HepG2 (cell line): ENCODE results near the gene ARMCX5. TPM values are rescaled to one million over a fixed set of nuclear protein-coding genes. Genes with fewer than 3 reads are reported as not detected.

Experiments
- AKAP8 ChIP-seq: sonication (generic); formaldehyde crosslinking; IDR thresholded peaks from 2 replicates; pipeline ENCODE4 v1.5.1; 2020; ENCODE audit warnings: mild to moderate bottlenecking, missing genetic modification reagents
- ATF1 ChIP-seq: IDR thresholded peaks from 2 replicates; pipeline ENCODE4 v1.6.1; 2016; ENCODE audit warnings: mild to moderate bottlenecking, control low read depth
- CBFB ChIP-seq: sonication (generic); formaldehyde crosslinking; IDR thresholded peaks from 2 replicates; pipeline ENCODE4 v1.4.0; 2020; ENCODE audit warnings: missing genetic modification reagents
- ETV6 ChIP-seq: sonication (generic); formaldehyde crosslinking; conservative IDR thresholded peaks from 2 replicates; pipeline ENCODE4 v1.4.0; 2020; ENCODE audit warnings: missing genetic modification reagents
- GATA4 ChIP-seq: sonication (generic); IDR thresholded peaks from 2 replicates; pipeline ENCODE4 v1.6.1; 2016; ENCODE audit warnings: antibody characterized with exemption, low read depth, borderline replicate concordance
- NFIB ChIP-seq: sonication (generic); formaldehyde crosslinking; IDR thresholded peaks from 2 replicates; pipeline ENCODE4 v1.9.0; 2021; ENCODE audit warnings: missing genetic modification reagents, mild to moderate bottlenecking, borderline replicate concordance
- NPAS2 ChIP-seq: sonication (generic); formaldehyde crosslinking; IDR thresholded peaks from 2 replicates; pipeline ENCODE4 v1.8.0; 2022; ENCODE audit warnings: mild to moderate bottlenecking, missing genetic modification reagents, borderline replicate concordance
- RNF2 ChIP-seq: fragments of 450-650 bp; conservative IDR thresholded peaks from 2 replicates; pipeline ENCODE4 v1.6.1; 2016; ENCODE audit warnings: low read depth
- SMAD3 ChIP-seq: sonication (generic); formaldehyde crosslinking; IDR thresholded peaks from 2 replicates; pipeline ENCODE4 v1.4.0; 2020; ENCODE audit warnings: missing genetic modification reagents
- SYNCRIP ChIP-seq: fragments of 200-400 bp; formaldehyde crosslinking; IDR thresholded peaks from 2 replicates; pipeline ENCODE4 v1.6.1; 2018; ENCODE audit warnings: mild to moderate bottlenecking, low read depth, low read length; ENCODE audit not compliant: insufficient read depth
- TCF7L2 ChIP-seq: IDR thresholded peaks from 2 replicates; pipeline ENCODE4 v1.6.1; 2011; ENCODE audit warnings: mild to moderate bottlenecking, low read depth, low read length, moderate library complexity
- ZFP36 ChIP-seq: fragments of 150-350 bp; IDR thresholded peaks from 2 replicates; pipeline ENCODE4 v1.6.1; 2018; ENCODE audit warnings: borderline replicate concordance, low read length, low read depth; ENCODE audit not compliant: partially characterized antibody
- ZNF160 ChIP-seq: sonication (generic); formaldehyde crosslinking; IDR thresholded peaks from 2 replicates; pipeline ENCODE4 v1.8.0; 2022; ENCODE audit warnings: mild to moderate bottlenecking, inconsistent platforms, missing genetic modification reagents
- ZNF543 ChIP-seq: sonication (generic); formaldehyde crosslinking; IDR thresholded peaks from 2 replicates; pipeline ENCODE4 v1.4.0; 2020; ENCODE audit warnings: mild to moderate bottlenecking, missing genetic modification reagents
- ZNF564 ChIP-seq: sonication (generic); formaldehyde crosslinking; IDR thresholded peaks from 2 replicates; pipeline ENCODE4 v1.8.1; 2023; ENCODE audit warnings: mild to moderate bottlenecking, missing genetic modification reagents
- ZNF567 ChIP-seq: sonication (generic); formaldehyde crosslinking; IDR thresholded peaks from 2 replicates; pipeline ENCODE4 v1.8.1; 2023; ENCODE audit warnings: mild to moderate bottlenecking, missing genetic modification reagents, borderline replicate concordance
- ZNF724P ChIP-seq: sonication (generic); formaldehyde crosslinking; IDR thresholded peaks from 2 replicates; pipeline ENCODE4 v1.8.0; 2022; ENCODE audit warnings: missing genetic modification reagents, borderline replicate concordance
- ZNF766 ChIP-seq: sonication (generic); formaldehyde crosslinking; IDR thresholded peaks from 2 replicates; pipeline ENCODE4 v1.5.0; 2020; ENCODE audit warnings: missing genetic modification reagents, borderline replicate concordance
- polyA plus RNA-seq, 8 experiments: library from polyadenylated mRNA; depleted of rRNA in 3 of 8; stranded (reverse) in 7 of 8; unstranded in 1 of 8; fragments of >200 nt; fragmentation: Illumina TruSeq in 4 of 8; extraction: Trizol in 4 of 8; gene quantifications; 2 replicates each; pipeline versions ENCODE4 v1.2.1 to v1.2.3, GENCODE V29; 2011 to 2016; ENCODE audit warnings: low read depth in 4 of 8, missing spikeins in 1 of 8, mixed read lengths in 1 of 8; ENCODE audit not compliant: insufficient read depth in 1 of 8
- total RNA-seq, 5 experiments: library from RNA; depleted of rRNA; stranded (reverse); fragments of >200 nt; fragmentation: Illumina TruSeq; extraction: Trizol; gene quantifications; 2 replicates each; pipeline ENCODE4 v1.2.3, GENCODE V29; 2016; ENCODE audit warnings: low read depth in 1 of 5
- TF ChIP-seq, protein P1 (sequence below): sonication (generic); formaldehyde crosslinking; IDR thresholded peaks from 2 replicates; pipeline ENCODE4 v1.5.1; 2020; ENCODE audit warnings: mild to moderate bottlenecking, missing genetic modification reagents, borderline replicate concordance
- TF ChIP-seq, protein P2 (sequence below): sonication (generic); formaldehyde crosslinking; IDR thresholded peaks from 2 replicates; pipeline ENCODE4 v1.5.0; 2020; ENCODE audit warnings: mild to moderate bottlenecking, missing genetic modification reagents
- TF ChIP-seq, protein P3 (sequence below): sonication (generic); formaldehyde crosslinking; IDR thresholded peaks from 2 replicates; pipeline ENCODE4 v1.4.0; 2020; ENCODE audit warnings: low read depth, mild to moderate bottlenecking, missing genetic modification reagents
- TF ChIP-seq, protein P4 (sequence below): IDR thresholded peaks from 2 replicates; pipeline ENCODE4 v1.6.1; 2016

Gene ARMCX5
- total and polyA plus RNA-seq, 2 of the 13 experiments (the other 11 are each of a cell fraction or from before 2014, with no cell fraction given) = 9.1 to 14.2 TPM

DNA sequence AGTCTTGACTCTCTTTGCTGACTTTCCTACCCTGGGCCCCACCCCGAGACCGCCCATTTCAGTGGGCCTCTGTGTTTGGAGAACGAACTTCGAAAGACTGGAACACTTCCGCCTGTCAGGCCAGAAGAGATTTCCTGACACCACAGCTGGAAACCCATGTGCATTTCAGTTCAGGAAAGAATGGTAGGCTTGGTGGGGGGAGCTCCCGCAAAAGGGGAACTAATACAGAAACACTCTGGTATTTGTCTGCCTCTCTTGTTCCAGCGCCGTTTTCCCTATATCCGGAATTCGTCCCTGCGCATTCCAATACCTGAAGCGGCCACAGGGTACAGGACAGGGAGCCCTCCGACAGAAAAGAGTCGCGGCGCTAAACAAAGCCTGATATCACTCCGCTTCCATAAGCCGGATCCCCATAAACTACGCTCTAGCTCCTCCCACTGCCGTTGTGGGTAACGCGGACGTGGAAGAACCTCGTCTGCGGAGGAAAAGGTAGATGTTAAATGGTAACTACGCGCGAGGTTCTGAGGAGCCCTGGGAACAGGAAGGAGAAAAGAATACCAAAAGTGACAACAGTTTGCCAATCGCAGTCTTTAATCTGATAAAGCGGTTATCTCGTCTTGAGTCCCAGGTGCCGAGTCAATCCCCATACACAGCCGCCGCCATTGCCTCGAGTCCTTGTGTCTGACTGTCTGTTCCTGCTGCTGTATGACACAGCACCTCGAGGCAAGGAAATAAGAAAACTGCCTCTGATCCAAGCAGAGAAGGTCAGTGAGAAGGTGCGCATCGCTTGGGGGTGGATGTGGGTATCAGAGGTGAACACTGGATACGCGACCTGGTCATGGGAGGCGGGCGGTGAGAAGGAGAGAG, at the start of gene ARMCX5 (continued):
- TF ChIP-seq, protein P1, sequence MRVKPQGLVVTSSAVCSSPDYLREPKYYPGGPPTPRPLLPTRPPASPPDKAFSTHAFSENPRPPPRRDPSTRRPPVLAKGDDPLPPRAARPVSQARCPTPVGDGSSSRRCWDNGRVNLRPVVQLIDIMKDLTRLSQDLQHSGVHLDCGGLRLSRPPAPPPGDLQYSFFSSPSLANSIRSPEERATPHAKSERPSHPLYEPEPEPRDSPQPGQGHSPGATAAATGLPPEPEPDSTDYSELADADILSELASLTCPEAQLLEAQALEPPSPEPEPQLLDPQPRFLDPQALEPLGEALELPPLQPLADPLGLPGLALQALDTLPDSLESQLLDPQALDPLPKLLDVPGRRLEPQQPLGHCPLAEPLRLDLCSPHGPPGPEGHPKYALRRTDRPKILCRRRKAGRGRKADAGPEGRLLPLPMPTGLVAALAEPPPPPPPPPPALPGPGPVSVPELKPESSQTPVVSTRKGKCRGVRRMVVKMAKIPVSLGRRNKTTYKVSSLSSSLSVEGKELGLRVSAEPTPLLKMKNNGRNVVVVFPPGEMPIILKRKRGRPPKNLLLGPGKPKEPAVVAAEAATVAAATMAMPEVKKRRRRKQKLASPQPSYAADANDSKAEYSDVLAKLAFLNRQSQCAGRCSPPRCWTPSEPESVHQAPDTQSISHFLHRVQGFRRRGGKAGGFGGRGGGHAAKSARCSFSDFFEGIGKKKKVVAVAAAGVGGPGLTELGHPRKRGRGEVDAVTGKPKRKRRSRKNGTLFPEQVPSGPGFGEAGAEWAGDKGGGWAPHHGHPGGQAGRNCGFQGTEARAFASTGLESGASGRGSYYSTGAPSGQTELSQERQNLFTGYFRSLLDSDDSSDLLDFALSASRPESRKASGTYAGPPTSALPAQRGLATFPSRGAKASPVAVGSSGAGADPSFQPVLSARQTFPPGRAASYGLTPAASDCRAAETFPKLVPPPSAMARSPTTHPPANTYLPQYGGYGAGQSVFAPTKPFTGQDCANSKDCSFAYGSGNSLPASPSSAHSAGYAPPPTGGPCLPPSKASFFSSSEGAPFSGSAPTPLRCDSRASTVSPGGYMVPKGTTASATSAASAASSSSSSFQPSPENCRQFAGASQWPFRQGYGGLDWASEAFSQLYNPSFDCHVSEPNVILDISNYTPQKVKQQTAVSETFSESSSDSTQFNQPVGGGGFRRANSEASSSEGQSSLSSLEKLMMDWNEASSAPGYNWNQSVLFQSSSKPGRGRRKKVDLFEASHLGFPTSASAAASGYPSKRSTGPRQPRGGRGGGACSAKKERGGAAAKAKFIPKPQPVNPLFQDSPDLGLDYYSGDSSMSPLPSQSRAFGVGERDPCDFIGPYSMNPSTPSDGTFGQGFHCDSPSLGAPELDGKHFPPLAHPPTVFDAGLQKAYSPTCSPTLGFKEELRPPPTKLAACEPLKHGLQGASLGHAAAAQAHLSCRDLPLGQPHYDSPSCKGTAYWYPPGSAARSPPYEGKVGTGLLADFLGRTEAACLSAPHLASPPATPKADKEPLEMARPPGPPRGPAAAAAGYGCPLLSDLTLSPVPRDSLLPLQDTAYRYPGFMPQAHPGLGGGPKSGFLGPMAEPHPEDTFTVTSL (CRISPR knock-in tag) = no peak; the same call in 1 of the 2 replicates
- TF ChIP-seq SYNCRIP (no peak), ZNF543 (CRISPR knock-in tag) (no peak), ZFP36 (no peak), ATF1 (CRISPR knock-in tag) (peak; percentile 48; the same call in 1 of the 2 replicates), ZNF567 (CRISPR knock-in tag) (no peak), ZNF564 (CRISPR knock-in tag) (no peak), CBFB (CRISPR knock-in tag) (no peak), AKAP8 (CRISPR knock-in tag) (no peak), GATA4 (no peak), NFIB (CRISPR knock-in tag) (no peak), ZNF724P (CRISPR knock-in tag) (no peak), ETV6 (CRISPR knock-in tag) (no peak), SMAD3 (CRISPR knock-in tag) (no peak), RNF2 (no peak), ZNF766 (CRISPR knock-in tag) (no peak), ZNF160 (CRISPR knock-in tag) (no peak), TCF7L2 (no peak), NPAS2 (no peak)
- TF ChIP-seq, protein P2, sequence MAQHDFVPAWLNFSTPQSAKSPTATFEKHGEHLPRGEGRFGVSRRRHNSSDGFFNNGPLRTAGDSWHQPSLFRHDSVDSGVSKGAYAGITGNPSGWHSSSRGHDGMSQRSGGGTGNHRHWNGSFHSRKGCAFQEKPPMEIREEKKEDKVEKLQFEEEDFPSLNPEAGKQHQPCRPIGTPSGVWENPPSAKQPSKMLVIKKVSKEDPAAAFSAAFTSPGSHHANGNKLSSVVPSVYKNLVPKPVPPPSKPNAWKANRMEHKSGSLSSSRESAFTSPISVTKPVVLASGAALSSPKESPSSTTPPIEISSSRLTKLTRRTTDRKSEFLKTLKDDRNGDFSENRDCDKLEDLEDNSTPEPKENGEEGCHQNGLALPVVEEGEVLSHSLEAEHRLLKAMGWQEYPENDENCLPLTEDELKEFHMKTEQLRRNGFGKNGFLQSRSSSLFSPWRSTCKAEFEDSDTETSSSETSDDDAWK = no peak
- TF ChIP-seq, protein P3, sequence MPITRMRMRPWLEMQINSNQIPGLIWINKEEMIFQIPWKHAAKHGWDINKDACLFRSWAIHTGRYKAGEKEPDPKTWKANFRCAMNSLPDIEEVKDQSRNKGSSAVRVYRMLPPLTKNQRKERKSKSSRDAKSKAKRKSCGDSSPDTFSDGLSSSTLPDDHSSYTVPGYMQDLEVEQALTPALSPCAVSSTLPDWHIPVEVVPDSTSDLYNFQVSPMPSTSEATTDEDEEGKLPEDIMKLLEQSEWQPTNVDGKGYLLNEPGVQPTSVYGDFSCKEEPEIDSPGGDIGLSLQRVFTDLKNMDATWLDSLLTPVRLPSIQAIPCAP = no peak
- TF ChIP-seq, protein P4, sequence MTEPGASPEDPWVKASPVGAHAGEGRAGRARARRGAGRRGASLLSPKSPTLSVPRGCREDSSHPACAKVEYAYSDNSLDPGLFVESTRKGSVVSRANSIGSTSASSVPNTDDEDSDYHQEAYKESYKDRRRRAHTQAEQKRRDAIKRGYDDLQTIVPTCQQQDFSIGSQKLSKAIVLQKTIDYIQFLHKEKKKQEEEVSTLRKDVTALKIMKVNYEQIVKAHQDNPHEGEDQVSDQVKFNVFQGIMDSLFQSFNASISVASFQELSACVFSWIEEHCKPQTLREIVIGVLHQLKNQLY = 0 out of 2 replicates have a peak, but pooled peaks have one; percentile 12
